ENCODE results near the gene SERPINE1.

- no peak for TF ChIP-seq POLR2A (IDR thresholded peaks at IDR 0.05)
- TF ChIP-seq CTCF (IDR thresholded peaks at IDR 0.05), result no peak
Measured at GRCh38 chr7:101121991-101122932, 4.6 kb upstream of the SERPINE1 start.

Measured in lower leg skin (tissue), 3 donors.